ENCODE data around the gene ENPP4.

DNA sequence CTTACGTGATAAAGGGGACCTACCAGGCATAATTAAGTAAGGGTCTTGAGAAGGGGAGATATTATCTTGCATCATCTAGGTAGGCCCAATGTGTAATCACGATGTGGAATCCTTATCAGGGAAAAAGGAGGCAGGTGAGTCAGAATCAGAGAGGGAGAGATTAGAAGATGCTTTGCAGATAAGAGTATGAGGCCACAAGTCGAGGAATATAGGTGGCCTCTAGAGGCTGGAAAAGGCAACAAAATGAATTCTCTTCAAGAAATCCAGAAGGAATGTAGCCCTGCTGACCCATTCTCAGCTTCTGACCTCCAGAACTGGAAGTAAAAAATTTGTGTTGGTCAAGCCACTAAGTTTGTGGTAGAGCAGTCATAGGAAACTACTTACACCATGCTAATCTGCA lies 11.0 kb upstream of the ENPP4 start:
- TF ChIP-seq, protein P1, sequence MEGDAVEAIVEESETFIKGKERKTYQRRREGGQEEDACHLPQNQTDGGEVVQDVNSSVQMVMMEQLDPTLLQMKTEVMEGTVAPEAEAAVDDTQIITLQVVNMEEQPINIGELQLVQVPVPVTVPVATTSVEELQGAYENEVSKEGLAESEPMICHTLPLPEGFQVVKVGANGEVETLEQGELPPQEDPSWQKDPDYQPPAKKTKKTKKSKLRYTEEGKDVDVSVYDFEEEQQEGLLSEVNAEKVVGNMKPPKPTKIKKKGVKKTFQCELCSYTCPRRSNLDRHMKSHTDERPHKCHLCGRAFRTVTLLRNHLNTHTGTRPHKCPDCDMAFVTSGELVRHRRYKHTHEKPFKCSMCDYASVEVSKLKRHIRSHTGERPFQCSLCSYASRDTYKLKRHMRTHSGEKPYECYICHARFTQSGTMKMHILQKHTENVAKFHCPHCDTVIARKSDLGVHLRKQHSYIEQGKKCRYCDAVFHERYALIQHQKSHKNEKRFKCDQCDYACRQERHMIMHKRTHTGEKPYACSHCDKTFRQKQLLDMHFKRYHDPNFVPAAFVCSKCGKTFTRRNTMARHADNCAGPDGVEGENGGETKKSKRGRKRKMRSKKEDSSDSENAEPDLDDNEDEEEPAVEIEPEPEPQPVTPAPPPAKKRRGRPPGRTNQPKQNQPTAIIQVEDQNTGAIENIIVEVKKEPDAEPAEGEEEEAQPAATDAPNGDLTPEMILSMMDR (conservative IDR thresholded peaks at IDR 0.05; ENCODE audit: low read depth, low read length) = no peak
- no peak for TF ChIP-seq EZH2 (IDR thresholded peaks at IDR 0.05; ENCODE audit: borderline replicate concordance, low read depth, low read length, poor library complexity, severe bottlenecking)

All from A673 (cell line).